H9 (cell line): ENCODE results near the gene LENG1. TPM values are rescaled to one million over a fixed set of nuclear protein-coding genes. Genes with fewer than 3 reads are reported as not detected.

Source experiments
- DNase-seq: peaks from one replicate; pipeline ENCODE4 v3.0.0-alpha.2; 2017
- H2AFZ ChIP-seq: one replicate; pipeline ENCODE4 v1.6.1; 2013; ENCODE audit warnings: mild to moderate bottlenecking, low read length, control low read depth, moderate library complexity
- H2AK5ac ChIP-seq: 2 replicates; pipeline ENCODE4 v1.6.1; 2013; ENCODE audit warnings: low read length, control low read depth, mixed read lengths; ENCODE audit not compliant: insufficient read length
- H2BK120ac ChIP-seq: one replicate; pipeline ENCODE4 v1.6.1; 2013; ENCODE audit warnings: low read depth, mild to moderate bottlenecking, low read length, control low read depth, inconsistent platforms; ENCODE audit not compliant: poor library complexity, severe bottlenecking
- H2BK12ac ChIP-seq: 2 replicates; pipeline ENCODE4 v1.6.1; 2013; ENCODE audit warnings: low read length, control low read depth, mixed read lengths, low read depth; ENCODE audit not compliant: insufficient read length
- H2BK15ac ChIP-seq: 2 replicates; pipeline ENCODE4 v1.6.1; 2013; ENCODE audit warnings: low read depth, low read length, control low read depth
- H2BK20ac ChIP-seq: one replicate; pipeline ENCODE4 v1.6.1; 2013; ENCODE audit warnings: low read depth, mild to moderate bottlenecking, low read length, control low read depth, inconsistent platforms; ENCODE audit not compliant: poor library complexity, severe bottlenecking
- H2BK5ac ChIP-seq: 2 replicates; pipeline ENCODE4 v1.6.1; 2013; ENCODE audit warnings: low read length, control low read depth, mixed read lengths; ENCODE audit not compliant: insufficient read length
- H3K14ac ChIP-seq: 2 replicates; pipeline ENCODE4 v1.6.1; 2013; ENCODE audit warnings: low read length, control low read depth; ENCODE audit not compliant: insufficient read depth
- H3K18ac ChIP-seq: 2 replicates; pipeline ENCODE4 v1.6.1; 2013; ENCODE audit warnings: low read depth, mild to moderate bottlenecking, mixed read lengths, low read length, control low read depth; ENCODE audit not compliant: insufficient read length
- H3K23ac ChIP-seq: 2 replicates; pipeline ENCODE4 v1.6.1; 2013; ENCODE audit warnings: low read length, control low read depth, mixed read lengths, low read depth; ENCODE audit not compliant: insufficient read length
- H3K23me2 ChIP-seq: 2 replicates; pipeline ENCODE4 v1.6.1; 2013; ENCODE audit warnings: low read depth, mild to moderate bottlenecking, mixed read lengths, low read length, control low read depth; ENCODE audit not compliant: insufficient read length, poor library complexity, severe bottlenecking
- H3K27ac ChIP-seq: 2 replicates; pipeline ENCODE4 v1.5.1; 2013; ENCODE audit warnings: low read length, control low read depth, mixed read lengths, low read depth; ENCODE audit not compliant: insufficient read length
- H3K27me3 ChIP-seq: 2 replicates; pipeline ENCODE4 v1.6.1; 2013; ENCODE audit warnings: low read length, control low read depth, inconsistent platforms; ENCODE audit not compliant: insufficient read depth
- H3K4ac ChIP-seq: 2 replicates; pipeline ENCODE4 v1.6.1; 2013; ENCODE audit warnings: low read depth, mild to moderate bottlenecking, control low read depth, inconsistent platforms, low read length, moderate library complexity
- H3K4me1 ChIP-seq: 2 replicates; pipeline ENCODE4 v1.6.1; 2013; ENCODE audit warnings: low read length, control low read depth, inconsistent platforms; ENCODE audit not compliant: insufficient read depth
- H3K4me2 ChIP-seq: 2 replicates; pipeline ENCODE4 v1.6.1; 2013; ENCODE audit warnings: low read length, control low read depth, mixed read lengths; ENCODE audit not compliant: insufficient read length, insufficient read depth
- H3K56ac ChIP-seq: 2 replicates; pipeline ENCODE4 v1.6.1; 2013; ENCODE audit warnings: low read depth, mild to moderate bottlenecking, mixed read lengths, low read length, control low read depth; ENCODE audit not compliant: insufficient read length
- H3K79me1 ChIP-seq: 2 replicates; pipeline ENCODE4 v1.6.1; 2013; ENCODE audit warnings: low read depth, mild to moderate bottlenecking, moderate library complexity, low read length, control low read depth, inconsistent platforms; ENCODE audit not compliant: insufficient read depth, poor library complexity, severe bottlenecking
- H3K79me2 ChIP-seq: 2 replicates; pipeline ENCODE4 v1.6.1; 2013; ENCODE audit warnings: low read length, control low read depth, inconsistent platforms; ENCODE audit not compliant: insufficient read depth
- H3K9ac ChIP-seq: 2 replicates; pipeline ENCODE4 v1.6.1; 2013; ENCODE audit warnings: low read length, control low read depth, mixed read lengths; ENCODE audit not compliant: insufficient read length; ENCODE audit errors: extremely low read depth
- H3K9me3 ChIP-seq: one replicate; pipeline ENCODE4 v1.6.1; 2013; ENCODE audit warnings: low read depth, low read length, inconsistent platforms; ENCODE audit not compliant: control insufficient read depth
- H3T11ph ChIP-seq: one replicate; pipeline ENCODE4 v1.6.1; 2013; ENCODE audit warnings: mild to moderate bottlenecking, low read length, control low read depth, inconsistent platforms
- H4K20me1 ChIP-seq: one replicate; pipeline ENCODE4 v1.6.1; 2013; ENCODE audit not compliant: control insufficient read depth, insufficient read length, insufficient read depth
- H4K5ac ChIP-seq: 2 replicates; pipeline ENCODE4 v1.6.1; 2013; ENCODE audit warnings: low read depth, mild to moderate bottlenecking, mixed read lengths, low read length, control low read depth; ENCODE audit not compliant: insufficient read length
- H4K8ac ChIP-seq: replicated peaks from 2 replicates; pipeline ENCODE4 v1.6.1; 2013; ENCODE audit warnings: low read length, control low read depth, mixed read lengths, low read depth; ENCODE audit not compliant: insufficient read length
- H4K91ac ChIP-seq: 2 replicates; pipeline ENCODE4 v1.6.1; 2013; ENCODE audit warnings: low read depth, mild to moderate bottlenecking, moderate library complexity, mixed read lengths, low read length, control low read depth; ENCODE audit not compliant: insufficient read length
- H3K27ac Mint-ChIP-seq, 3 experiments: 2 replicates in 2 of 3; 3 replicates in 1 of 3; pipeline ENCODE4 v1.8.0; 2020 to 2021; ENCODE audit warnings: mixed read lengths in 3 of 3, mild to moderate bottlenecking in 1 of 3, moderate library complexity in 1 of 3
- H3K27me3 Mint-ChIP-seq: 2 replicates; pipeline ENCODE4 v1.8.0; 2021; ENCODE audit warnings: low read depth, mild to moderate bottlenecking, moderate library complexity, mixed read lengths
- H3K36me3 Mint-ChIP-seq, 3 experiments: 2 replicates in 2 of 3; 3 replicates in 1 of 3; pipeline ENCODE4 v1.8.0; 2020 to 2021; ENCODE audit warnings: low read depth in 3 of 3, mixed read lengths in 3 of 3; ENCODE audit not compliant: insufficient read depth in 1 of 3
- H3K4me1 Mint-ChIP-seq, 2 experiments: 2 replicates each; pipeline ENCODE4 v1.8.0; 2020; ENCODE audit warnings: mixed read lengths in 2 of 2
- H3K4me3 Mint-ChIP-seq, 2 experiments: 2 replicates in 1 of 2; 3 replicates in 1 of 2; pipeline ENCODE4 v1.8.0; 2020 to 2021; ENCODE audit warnings: mild to moderate bottlenecking in 2 of 2, mixed read lengths in 2 of 2, moderate library complexity in 1 of 2
- H3K9me3 Mint-ChIP-seq, 2 experiments: 2 replicates in 1 of 2; 3 replicates in 1 of 2; pipeline ENCODE4 v1.8.0; 2020; ENCODE audit warnings: mild to moderate bottlenecking in 2 of 2, mixed read lengths in 2 of 2, moderate library complexity in 1 of 2
- CTCF ChIP-seq: fragments of 200-600 bp; sonication (generic); conservative IDR thresholded peaks from 3 replicates; pipeline ENCODE4 v1.8.0; 2021; ENCODE audit warnings: antibody characterized with exemption, mild to moderate bottlenecking
- WGBS: extraction: QIAGEN DNeasy Blood & Tissue Kit; methylation state at CpG from one replicate; pipeline ENCODE4 v1.1.7; 2013; ENCODE audit warnings: missing lambda C conversion rate, low lambda C conversion rate, mixed read lengths; ENCODE audit not compliant: insufficient read length; ENCODE audit errors: extremely low coverage; 5-methylcytosine and 5-hydroxymethylcytosine counted together
- total RNA-seq: library from RNA; stranded (reverse); gene quantifications from 2 replicates; pipeline ENCODE4 v1.2.1, GENCODE V29; 2021

Gene LENG1
- total RNA-seq, 1 experiment from 2014 or later: 7.1 TPM

GRCh38 chr19:54129617-54129996, 29.9 kb downstream of the LENG1 start:
- no peak overlapping the region for H3K27ac Mint-ChIP-seq
- H3K27me3 Mint-ChIP-seq: peaks cover 1% of the 10 kb centered on the region; the same call in 1 of the 2 replicates
- peaks cover 11 to 12% of the 10 kb centered on the region in 2 experiments for H3K9me3 Mint-ChIP-seq
- no peak overlapping the region for H2AFZ ChIP-seq
- H3K56ac ChIP-seq: no peak overlapping the region
- peaks cover 4% of the 10 kb centered on the region for H3K23me2 ChIP-seq
- DNase-seq: no peak
- H3K79me2 ChIP-seq: no peaks in the 10 kb centered on the region
- no CpG with 5 or more reads among the region's 20 CpGs for WGBS
- H3K4me1 ChIP-seq: no peaks in the 10 kb centered on the region
- H2BK12ac ChIP-seq: no peak overlapping the region
- H4K20me1 ChIP-seq: peaks cover 3% of the 10 kb centered on the region
- H2BK15ac ChIP-seq: no peak overlapping the region
- no peak overlapping the region for H3K23ac ChIP-seq
- no peak overlapping the region for H3K4ac ChIP-seq
- no peak overlapping the region for H3K4me2 ChIP-seq
- H3K36me3 Mint-ChIP-seq: peaks cover 31 to 75% (median 62%) of the 10 kb centered on the region in 3 experiments
- H3K9me3 ChIP-seq: peaks cover 4% of the 10 kb centered on the region
- H4K5ac ChIP-seq: no peak overlapping the region
- no peak overlapping the region for H3K4me3 Mint-ChIP-seq
- H3K18ac ChIP-seq: no peak overlapping the region
- H3K79me1 ChIP-seq: peaks cover 4% of the 10 kb centered on the region
- H4K91ac ChIP-seq: no peak overlapping the region
- H3T11ph ChIP-seq: no peak overlapping the region
- H2BK5ac ChIP-seq: no peak overlapping the region
- H3K27me3 ChIP-seq: no peaks in the 10 kb centered on the region
- H3K4me1 Mint-ChIP-seq: peaks cover 4% of the 10 kb centered on the region in 2 experiments; a peak in 2 of 4 replicates
- no peak overlapping the region for H3K14ac ChIP-seq
- H4K8ac ChIP-seq: no peak overlapping the region
- no peak overlapping the region for H2BK20ac ChIP-seq
- no peak for TF ChIP-seq CTCF
- H3K9ac ChIP-seq: no peak overlapping the region
- H2AK5ac ChIP-seq: no peak overlapping the region
- no peak overlapping the region for H2BK120ac ChIP-seq
- H3K27ac ChIP-seq: no peak overlapping the region
